NCI-H2227 (cell line): Measurements from ENCODE around the gene FLYWCH2.
A peak's percentile ranks its signal among the peaks of the same experiment; 100 is the strongest.

Source experiments
- DNase-seq: peaks from one replicate; lab custom pipeline; 2025; ENCODE audit not compliant: unreplicated experiment; lab: John Stamatoyannopoulos, UW

FLYWCH2 gene

GRCh38 chr16:2882650-2883457 lies at the start of gene FLYWCH2:
FLYWCH2 (plus strand) TSS chr16:2883215; CDS start chr16:2896450, 13,235 bp downstream.
- DNase-seq, result peak; percentile 99

- no peak for DNase-seq
Observed at GRCh38 chr16:2833776-2834175, 49.2 kb upstream of the FLYWCH2 start.

GRCh38 chr16:2834968-2835367 lies 48.0 kb upstream of the FLYWCH2 start:
- DNase-seq, result no peak

- no peak for DNase-seq
Observed at GRCh38 chr16:2835638-2836493, 47.1 kb upstream of the FLYWCH2 start.

GRCh38 chr16:2836646-2837508 lies 46.1 kb upstream of the FLYWCH2 start:
- no peak for DNase-seq

GRCh38 chr16:2838928-2839327 lies 44.1 kb upstream of the FLYWCH2 start:
- peak; percentile 84 for DNase-seq

GRCh38 chr16:2839650-2840450 lies 43.2 kb upstream of the FLYWCH2 start:
- DNase-seq, result no peak

- DNase-seq, result no peak
Observed at GRCh38 chr16:2840914-2841313, 42.1 kb upstream of the FLYWCH2 start.

GRCh38 chr16:2841606-2842339 lies 41.2 kb upstream of the FLYWCH2 start:
- DNase-seq, result no peak

- DNase-seq, result peak; percentile 90
Observed at GRCh38 chr16:2842340-2843000, 40.5 kb upstream of the FLYWCH2 start.

GRCh38 chr16:2843526-2843925 lies 39.5 kb upstream of the FLYWCH2 start:
- no peak for DNase-seq

GRCh38 chr16:2845116-2845515 lies 37.9 kb upstream of the FLYWCH2 start:
- no peak for DNase-seq

GRCh38 chr16:2846511-2847310 lies 36.3 kb upstream of the FLYWCH2 start:
- DNase-seq, result no peak

- no peak for DNase-seq
Observed at GRCh38 chr16:2848933-2849725, 33.9 kb upstream of the FLYWCH2 start.

- DNase-seq, result no peak
Observed at GRCh38 chr16:2852003-2852730, 30.8 kb upstream of the FLYWCH2 start.

- no peak for DNase-seq
Observed at GRCh38 chr16:2852731-2853507, 30.1 kb upstream of the FLYWCH2 start.
